ENCODE results near the gene TTC13.

Gene TTC13

DNA sequence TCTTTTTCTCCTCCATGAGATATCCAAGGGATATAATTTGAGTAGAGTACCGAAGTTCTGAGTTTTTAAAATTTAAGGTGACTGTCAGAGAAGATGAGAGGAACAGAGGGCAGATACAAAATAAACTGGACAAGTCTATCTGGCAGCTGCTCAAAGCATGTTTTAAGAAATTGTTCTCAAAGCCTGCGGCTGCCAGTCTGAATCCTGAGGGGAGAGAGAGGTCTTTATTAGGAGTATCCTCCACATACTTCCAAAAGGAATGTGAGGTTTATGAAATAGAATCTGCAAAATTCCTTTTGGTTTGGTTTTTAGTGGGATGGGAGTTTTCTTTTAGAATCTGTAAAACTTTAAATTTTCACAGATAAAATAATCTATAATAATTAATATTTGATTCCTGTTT, 41.3 kb downstream of the TTC13 start:
- DNase-seq (ENCODE audit: low read depth): no peak
- TF ChIP-seq, protein P1, sequence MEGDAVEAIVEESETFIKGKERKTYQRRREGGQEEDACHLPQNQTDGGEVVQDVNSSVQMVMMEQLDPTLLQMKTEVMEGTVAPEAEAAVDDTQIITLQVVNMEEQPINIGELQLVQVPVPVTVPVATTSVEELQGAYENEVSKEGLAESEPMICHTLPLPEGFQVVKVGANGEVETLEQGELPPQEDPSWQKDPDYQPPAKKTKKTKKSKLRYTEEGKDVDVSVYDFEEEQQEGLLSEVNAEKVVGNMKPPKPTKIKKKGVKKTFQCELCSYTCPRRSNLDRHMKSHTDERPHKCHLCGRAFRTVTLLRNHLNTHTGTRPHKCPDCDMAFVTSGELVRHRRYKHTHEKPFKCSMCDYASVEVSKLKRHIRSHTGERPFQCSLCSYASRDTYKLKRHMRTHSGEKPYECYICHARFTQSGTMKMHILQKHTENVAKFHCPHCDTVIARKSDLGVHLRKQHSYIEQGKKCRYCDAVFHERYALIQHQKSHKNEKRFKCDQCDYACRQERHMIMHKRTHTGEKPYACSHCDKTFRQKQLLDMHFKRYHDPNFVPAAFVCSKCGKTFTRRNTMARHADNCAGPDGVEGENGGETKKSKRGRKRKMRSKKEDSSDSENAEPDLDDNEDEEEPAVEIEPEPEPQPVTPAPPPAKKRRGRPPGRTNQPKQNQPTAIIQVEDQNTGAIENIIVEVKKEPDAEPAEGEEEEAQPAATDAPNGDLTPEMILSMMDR (conservative IDR thresholded peaks at IDR 0.05; ENCODE audit: low read depth, low read length): no peak
- H3K4me3 ChIP-seq (ENCODE audit: low read length): no peak overlapping the region

DNA sequence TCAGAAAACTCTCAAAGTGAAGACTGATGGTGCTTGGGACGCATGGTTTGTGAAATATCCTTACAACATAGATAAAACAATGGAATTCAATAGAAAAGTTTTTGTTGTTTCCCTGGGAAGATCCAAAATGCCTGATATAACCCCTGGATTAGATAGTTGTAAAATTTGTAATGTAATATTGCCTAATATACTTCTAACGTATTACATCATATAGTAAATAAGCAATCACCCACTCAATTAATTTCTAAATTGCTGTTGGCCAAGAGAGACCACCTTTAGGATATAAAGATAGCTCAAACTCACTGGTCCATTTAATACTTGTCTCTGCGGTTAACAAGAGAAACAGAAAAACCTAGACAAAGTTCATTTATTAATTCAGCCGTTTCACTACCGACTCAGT, 42.2 kb downstream of the TTC13 start:
- DNase-seq (ENCODE audit: low read depth): no peak
- no peak overlapping the region for H3K4me3 ChIP-seq (ENCODE audit: low read length)
- TF ChIP-seq, protein P1 (conservative IDR thresholded peaks at IDR 0.05; ENCODE audit: low read depth, low read length): no peak

DNA sequence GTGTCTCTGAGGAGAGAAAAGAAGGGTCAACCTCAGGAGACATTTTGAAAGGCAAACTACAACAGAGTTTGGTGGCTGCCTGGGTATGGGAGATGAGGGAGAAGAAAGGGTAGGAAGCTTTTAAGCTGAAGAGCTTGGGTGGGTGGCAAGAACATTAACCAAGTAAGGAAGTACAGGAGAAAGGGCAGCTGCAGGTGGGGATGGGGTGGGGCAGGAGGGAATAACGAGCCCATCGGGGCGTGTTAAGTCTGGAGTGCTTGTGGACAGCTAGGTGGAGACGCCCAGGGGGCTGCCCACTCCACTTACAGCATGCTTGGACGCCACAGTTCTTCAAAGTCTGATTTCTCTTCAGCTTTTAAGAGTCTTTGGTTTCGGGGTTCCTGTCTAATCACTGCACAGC, 42.8 kb downstream of the TTC13 start:
- H3K4me3 ChIP-seq (ENCODE audit: low read length): no peak overlapping the region
- TF ChIP-seq, protein P1 (conservative IDR thresholded peaks at IDR 0.05; ENCODE audit: low read depth, low read length): no peak
- no peak for DNase-seq (ENCODE audit: low read depth)

- H3K4me3 ChIP-seq (ENCODE audit: low read length): no peak overlapping the region
- TF ChIP-seq, protein P1 (conservative IDR thresholded peaks at IDR 0.05; ENCODE audit: low read depth, low read length): no peak
- DNase-seq (ENCODE audit: low read depth): no peak
Measured at GRCh38 chr1:230930986-230931385, 47.7 kb downstream of the TTC13 start.

DNA sequence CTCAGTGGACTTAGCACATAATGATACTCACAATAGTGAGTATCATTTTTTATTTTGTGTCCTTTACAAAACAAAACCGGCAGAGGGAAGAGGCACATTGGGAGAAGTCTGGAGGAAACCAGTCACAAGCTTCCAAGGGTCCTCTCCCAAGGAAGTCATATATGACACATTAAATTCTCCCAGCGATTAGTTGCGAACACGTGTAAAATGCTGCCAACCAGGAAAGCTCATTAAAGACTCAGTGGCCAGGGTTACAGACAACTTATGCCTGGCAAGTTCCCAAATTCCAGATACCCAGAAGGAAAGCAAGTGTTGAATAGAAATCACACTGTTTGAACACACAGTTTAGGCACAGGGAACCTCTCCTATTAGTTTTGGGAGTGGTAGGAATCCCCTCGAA, 52.5 kb downstream of the TTC13 start:
- peak; percentile 65 for DNase-seq (ENCODE audit: low read depth)
- no peak overlapping the region for H3K4me3 ChIP-seq (ENCODE audit: low read length)
- TF ChIP-seq, protein P1 (conservative IDR thresholded peaks at IDR 0.05; ENCODE audit: low read depth, low read length): no peak

DNA sequence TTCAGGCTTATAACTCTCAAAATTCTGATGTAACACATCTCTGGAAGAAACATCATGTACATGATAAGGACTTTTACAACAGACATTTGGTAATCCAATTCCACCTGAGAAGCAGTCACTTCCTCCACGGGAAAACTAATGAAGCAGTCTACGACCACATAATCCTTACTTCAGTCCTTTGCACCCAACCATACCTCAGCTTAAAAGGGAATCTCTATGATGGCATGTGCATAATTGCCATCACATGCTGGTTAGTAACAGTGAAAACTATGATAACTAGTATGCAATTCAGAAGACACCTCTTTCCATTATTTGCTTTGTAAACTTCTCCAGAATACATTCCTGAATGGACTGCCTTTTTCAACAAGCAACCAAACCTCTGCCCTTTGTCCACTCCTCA, 53.1 kb downstream of the TTC13 start:
- TF ChIP-seq, protein P1 (conservative IDR thresholded peaks at IDR 0.05; ENCODE audit: low read depth, low read length): no peak
- H3K4me3 ChIP-seq (ENCODE audit: low read length): no peak overlapping the region
- DNase-seq (ENCODE audit: low read depth): no peak

DNA sequence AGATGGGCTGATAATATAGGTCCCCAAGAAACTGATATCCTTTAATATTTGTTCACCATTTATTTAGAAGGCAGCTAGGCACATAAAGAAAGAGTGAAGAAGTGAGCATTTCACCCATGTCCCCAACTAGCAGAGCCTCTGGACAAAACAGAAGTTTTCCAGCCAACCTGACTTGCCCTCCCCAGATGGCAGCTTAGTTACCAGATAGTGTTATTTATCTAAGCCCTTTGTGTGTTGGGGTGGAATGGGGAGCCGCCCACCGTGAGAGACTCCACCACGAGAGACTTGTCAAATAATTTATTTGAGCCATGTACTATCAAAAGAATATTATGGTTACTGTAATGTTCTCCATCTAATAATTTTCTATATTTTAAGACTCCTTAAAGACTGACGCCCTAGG, 55.5 kb downstream of the TTC13 start:
- TF ChIP-seq, protein P1 (conservative IDR thresholded peaks at IDR 0.05; ENCODE audit: low read depth, low read length): no peak
- H3K4me3 ChIP-seq (ENCODE audit: low read length): no peak overlapping the region
- DNase-seq (ENCODE audit: low read depth): no peak
